ENCODE data around the gene ANKFN1.
A peak's percentile ranks its signal among the peaks of the same experiment; 100 is the strongest.

ANKFN1 gene

DNA sequence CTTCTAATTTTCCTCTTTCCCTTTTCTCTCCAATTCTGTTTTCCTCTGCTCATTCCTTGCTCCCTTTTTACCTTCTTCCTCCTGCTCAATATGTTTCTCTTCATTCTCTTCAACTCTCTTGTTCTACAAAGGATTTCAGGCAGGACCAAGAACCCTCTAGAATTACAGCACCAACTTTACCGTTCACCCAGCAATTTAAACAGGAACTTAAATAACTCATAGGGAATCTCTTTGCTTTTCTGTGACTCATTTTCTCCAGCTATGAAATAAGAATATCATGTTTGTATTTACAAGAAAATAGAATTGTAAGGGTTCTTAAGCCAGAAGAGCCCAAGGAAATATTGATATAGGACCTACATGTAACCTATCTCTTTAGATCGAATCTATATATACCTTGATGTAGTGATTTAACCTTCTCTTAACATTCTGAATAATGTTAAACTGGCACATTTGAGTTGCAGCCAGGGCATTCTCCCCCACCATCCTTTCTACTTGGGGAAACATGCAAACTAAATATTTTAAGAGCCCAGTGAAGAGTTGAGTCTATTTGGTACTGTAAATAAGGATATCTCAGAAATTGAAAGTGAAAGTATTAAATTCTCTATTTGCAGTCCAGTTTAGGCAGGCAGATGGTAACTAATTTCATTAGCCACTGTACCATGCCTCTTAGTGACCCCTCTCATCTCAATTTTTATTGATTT is 137.0 kb downstream of the ANKFN1 start:
- DNase-seq (ENCODE audit: low spot score): peak; percentile 15

DNA sequence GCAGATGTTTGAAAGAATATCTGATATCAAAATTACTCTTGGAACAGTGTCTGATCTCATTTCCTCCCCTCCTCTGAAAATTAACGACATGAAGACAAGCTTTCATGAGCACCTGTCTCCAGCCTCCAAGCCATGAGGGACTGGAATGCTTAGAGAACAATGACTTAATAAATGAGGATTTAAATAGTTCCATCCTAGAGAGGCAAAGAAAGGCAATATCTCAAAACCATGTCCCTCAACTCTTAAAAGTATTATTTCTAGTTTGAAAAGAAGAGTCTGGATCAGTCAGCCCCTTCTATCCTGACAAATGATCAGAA is 137.5 kb downstream of the ANKFN1 start:
- no peak for DNase-seq (ENCODE audit: low spot score)

- no peak for DNase-seq (ENCODE audit: low spot score)
Observed at GRCh38 chr17:56291226-56291805, 138.0 kb downstream of the ANKFN1 start.

DNA sequence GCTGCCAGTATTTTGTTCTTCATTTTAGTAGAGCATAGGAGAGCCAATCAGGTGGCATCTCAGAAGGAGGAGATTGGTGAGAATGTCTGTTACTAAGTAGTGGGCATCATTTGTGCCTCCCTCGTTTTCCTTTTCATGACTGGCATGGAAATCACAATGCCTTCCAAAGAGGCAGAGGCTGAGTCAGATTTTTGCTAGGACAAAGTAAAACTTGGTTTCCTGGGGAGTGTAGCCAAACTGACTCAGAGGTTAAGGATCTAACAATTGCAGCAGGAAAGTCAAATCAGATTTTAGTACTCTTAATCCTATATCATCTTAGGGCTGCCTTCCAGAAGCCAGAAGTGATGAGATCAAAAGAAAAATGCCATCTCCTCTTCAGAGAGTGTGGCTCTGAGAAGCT is 138.7 kb downstream of the ANKFN1 start:
- peak; percentile 87 for DNase-seq (ENCODE audit: low spot score)

- DNase-seq (ENCODE audit: low spot score): peak; percentile 60
Observed at GRCh38 chr17:56292578-56292977, 139.3 kb downstream of the ANKFN1 start.

DNA sequence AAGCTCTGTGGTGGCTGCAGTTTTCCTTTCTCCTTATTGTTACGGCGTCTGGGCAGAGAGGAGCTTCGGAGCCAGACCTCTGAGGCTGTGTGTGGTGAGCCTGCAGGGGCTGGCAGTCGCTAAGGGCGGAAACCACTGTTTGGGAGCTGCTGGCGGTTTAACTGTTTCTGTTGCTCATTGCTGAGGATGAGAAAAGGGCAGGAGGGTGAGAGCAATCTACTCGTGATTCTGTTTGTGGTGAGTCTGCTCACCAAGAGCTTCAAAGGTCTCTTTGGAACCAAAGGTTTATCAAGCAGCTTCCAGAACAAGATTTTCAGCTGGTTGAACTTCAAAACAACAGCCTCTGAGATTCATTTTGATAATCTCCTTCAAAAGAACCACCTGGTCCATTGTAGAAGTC is 143.9 kb downstream of the ANKFN1 start:
- DNase-seq (ENCODE audit: low spot score): peak; percentile 30

GRCh38 chr17:56298846-56299245 is 145.6 kb downstream of the ANKFN1 start:
- no peak for DNase-seq (ENCODE audit: low spot score)

- no peak for DNase-seq (ENCODE audit: low spot score)
Observed at GRCh38 chr17:56300144-56300543, 146.9 kb downstream of the ANKFN1 start.

DNA sequence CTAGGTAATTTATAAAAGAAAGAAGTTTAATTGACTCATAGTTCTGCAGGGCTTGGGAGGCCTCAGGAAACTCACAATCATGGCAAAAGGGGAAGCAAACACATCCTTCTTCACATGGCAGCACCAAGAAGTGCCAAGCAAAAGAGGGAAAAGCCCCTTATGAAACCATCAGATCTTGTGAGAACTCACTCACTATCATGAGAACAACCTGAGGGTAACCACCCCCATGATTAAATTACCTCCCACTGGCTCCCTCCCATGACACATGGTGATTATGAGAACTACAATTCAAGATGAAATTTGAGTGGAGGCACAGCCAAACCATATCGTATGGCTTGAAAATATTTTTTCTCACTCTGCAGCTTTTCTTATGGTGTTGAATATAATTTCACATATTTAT is 151.7 kb downstream of the ANKFN1 start:
- DNase-seq (ENCODE audit: low spot score): no peak

GRCh38 chr17:56309897-56310296 is 156.6 kb downstream of the ANKFN1 start:
- DNase-seq (ENCODE audit: low spot score): no peak

DNA sequence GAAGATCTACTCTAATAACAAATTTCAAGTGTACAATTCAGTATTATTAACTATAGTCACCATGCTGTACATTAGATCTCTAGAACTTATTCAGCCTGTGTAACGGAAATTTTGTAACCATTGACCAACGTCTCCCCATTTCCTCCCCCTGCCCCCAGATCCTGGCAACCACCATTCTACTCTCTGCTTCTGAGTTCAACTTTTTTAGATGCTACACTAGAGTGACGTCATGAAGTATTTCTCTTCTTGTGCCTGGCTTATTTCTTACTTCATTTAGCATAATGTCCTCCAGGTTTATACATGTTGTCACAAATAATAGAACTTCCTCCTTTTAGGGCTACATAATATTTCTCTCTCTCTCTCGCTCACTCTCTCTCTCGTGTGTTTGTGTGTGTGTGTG is 157.5 kb downstream of the ANKFN1 start:
- DNase-seq (ENCODE audit: low spot score): no peak

DNA sequence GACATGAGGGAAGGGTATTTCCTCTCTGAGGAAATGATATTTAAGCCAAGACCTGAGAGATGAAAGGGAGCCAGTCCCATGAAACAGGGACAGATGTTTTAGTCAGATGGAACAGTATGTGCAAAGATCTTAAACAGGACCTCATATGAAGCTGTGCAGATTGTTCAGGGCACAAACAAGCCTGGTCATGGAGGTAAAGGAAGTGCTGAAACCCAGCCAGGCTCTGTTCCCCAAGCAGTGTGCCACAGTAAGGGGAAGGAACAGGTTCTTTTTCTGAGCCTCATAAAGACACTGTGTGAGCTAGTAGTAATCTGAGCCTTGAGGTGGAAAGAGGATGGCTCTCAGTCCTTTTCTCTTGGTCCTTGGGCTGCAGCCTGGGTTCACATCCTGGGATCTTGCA is 159.9 kb downstream of the ANKFN1 start:
- DNase-seq (ENCODE audit: low spot score): no peak

- DNase-seq (ENCODE audit: low spot score): no peak
Observed at GRCh38 chr17:56314026-56314425, 160.8 kb downstream of the ANKFN1 start.

GRCh38 chr17:56314984-56315602 is 161.8 kb downstream of the ANKFN1 start:
- no peak for DNase-seq (ENCODE audit: low spot score)

GRCh38 chr17:56316604-56317003 is 163.3 kb downstream of the ANKFN1 start:
- no peak for DNase-seq (ENCODE audit: low spot score)

DNA sequence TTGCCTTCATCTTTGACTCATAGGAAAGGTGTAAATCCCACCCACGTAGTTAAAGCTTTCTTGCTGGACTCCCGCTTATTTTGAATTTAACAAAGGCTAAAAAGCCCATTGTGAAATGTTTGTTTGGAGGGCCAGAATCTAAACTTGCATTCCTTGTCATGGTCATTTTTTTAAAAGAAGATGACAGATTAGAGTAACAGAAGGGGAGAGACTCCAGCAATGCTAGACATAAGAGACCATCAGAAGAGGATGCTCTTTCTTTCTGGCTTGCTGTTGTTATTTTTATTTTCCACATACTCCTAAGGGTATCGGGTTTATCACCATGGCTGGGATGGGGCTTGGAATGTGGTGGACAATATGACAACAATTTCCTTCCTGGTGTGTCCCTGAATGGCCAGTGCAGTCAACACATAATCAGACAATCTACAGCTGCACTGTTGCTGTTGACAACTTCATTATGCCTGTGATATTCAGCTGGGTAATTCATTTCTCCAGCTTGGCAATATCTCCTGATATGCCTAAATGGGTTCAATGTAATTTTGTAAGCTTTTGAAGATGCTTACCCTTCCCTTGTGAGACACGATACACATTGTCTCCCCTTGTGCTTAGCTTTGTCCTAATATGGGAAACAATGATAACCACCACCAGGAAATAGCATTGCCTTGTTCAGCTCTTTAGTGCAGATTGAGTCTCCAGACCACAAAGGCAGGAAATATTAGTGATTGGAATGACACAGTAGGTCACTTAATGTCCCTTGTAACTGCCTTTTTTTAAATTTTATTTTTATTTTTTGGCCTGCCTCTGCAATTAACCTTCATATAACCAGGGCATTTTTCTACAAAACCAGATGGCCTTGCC is 164.3 kb downstream of the ANKFN1 start:
- no peak for DNase-seq (ENCODE audit: low spot score)

- DNase-seq (ENCODE audit: low spot score): peak; percentile 68
Observed at GRCh38 chr17:56319531-56319930, 166.3 kb downstream of the ANKFN1 start.

DNA sequence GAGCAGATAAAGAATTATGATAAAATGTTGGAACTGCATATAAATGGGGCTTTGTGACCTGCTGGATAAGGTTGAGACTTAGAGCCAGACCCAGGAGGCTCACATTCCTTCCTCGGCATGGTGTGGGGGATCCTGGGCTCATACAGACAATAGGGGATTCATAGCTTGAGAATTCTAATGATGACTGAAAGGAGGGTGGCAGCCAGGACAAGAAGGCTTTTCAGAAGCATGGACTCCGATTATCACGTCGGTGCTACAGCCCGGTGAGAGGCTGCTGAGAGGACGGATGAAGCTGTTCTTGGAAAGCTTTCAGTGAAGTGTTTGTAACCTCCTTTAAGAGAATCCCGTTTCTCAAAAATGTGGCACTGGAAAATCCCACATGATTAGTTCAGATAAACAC is 167.2 kb downstream of the ANKFN1 start:
- no peak for DNase-seq (ENCODE audit: low spot score)

GRCh38 chr17:56322991-56323390 is 169.7 kb downstream of the ANKFN1 start:
- no peak for DNase-seq (ENCODE audit: low spot score)

DNA sequence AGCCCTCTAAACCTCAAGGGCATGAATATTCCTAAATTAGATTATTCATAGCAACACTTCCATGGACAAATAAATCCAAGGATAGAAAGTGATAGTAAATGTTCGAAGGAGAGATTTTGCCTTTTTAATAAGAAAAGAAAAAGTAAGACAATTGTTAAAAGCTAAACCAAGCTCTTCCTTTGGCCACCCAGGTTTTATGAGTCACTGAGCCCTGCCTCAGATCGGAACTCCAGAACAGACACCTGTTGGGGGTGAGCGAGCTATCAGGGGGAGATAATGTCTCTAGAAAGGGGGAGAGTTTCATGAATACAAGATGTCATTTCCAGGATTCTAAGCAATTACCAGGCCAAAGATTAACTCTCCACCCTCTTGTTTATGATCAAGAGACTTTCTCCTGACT is 171.4 kb downstream of the ANKFN1 start:
- no peak for DNase-seq (ENCODE audit: low spot score)

- DNase-seq (ENCODE audit: low spot score): no peak
Observed at GRCh38 chr17:56325313-56326000, 172.2 kb downstream of the ANKFN1 start.

- no peak for DNase-seq (ENCODE audit: low spot score)
Observed at GRCh38 chr17:56326001-56326359, 172.7 kb downstream of the ANKFN1 start.
